ENCODE results near the gene DNAH10.

GRCh38 chr12:123914726-123915333 is 152.7 kb downstream of the DNAH10 start:
- TF ChIP-seq, protein P1, sequence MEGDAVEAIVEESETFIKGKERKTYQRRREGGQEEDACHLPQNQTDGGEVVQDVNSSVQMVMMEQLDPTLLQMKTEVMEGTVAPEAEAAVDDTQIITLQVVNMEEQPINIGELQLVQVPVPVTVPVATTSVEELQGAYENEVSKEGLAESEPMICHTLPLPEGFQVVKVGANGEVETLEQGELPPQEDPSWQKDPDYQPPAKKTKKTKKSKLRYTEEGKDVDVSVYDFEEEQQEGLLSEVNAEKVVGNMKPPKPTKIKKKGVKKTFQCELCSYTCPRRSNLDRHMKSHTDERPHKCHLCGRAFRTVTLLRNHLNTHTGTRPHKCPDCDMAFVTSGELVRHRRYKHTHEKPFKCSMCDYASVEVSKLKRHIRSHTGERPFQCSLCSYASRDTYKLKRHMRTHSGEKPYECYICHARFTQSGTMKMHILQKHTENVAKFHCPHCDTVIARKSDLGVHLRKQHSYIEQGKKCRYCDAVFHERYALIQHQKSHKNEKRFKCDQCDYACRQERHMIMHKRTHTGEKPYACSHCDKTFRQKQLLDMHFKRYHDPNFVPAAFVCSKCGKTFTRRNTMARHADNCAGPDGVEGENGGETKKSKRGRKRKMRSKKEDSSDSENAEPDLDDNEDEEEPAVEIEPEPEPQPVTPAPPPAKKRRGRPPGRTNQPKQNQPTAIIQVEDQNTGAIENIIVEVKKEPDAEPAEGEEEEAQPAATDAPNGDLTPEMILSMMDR (IDR thresholded peaks at IDR 0.05; ENCODE audit: insufficient read depth, low read length, poor library complexity, severe bottlenecking) = no peak
- TF ChIP-seq EZH2phosphoT487 (conservative IDR thresholded peaks at IDR 0.05; ENCODE audit: low read length) = no peak

All from SU-DHL-6 (cell line).